H7 (cell line): Measurements from ENCODE around the gene CCDC112. TPM values are rescaled to one million over a fixed set of nuclear protein-coding genes. Genes with fewer than 3 reads are reported as not detected.

Experiments used
- DNase-seq: peaks from one replicate; pipeline ENCODE4 v3.0.0; 2012
- H3K27me3 ChIP-seq: 2 replicates; pipeline ENCODE4 v1.6.0; 2011; ENCODE audit warnings: mild to moderate bottlenecking, low read length; ENCODE audit not compliant: control insufficient read depth, insufficient read depth
- H3K36me3 ChIP-seq: replicated peaks from 2 replicates; pipeline ENCODE4 v1.5.1; 2011; ENCODE audit warnings: low read length; ENCODE audit not compliant: control insufficient read depth, insufficient read depth
- H3K4me3 ChIP-seq: 2 replicates; pipeline ENCODE4 v1.5.1; 2011; ENCODE audit warnings: low read depth, mild to moderate bottlenecking, control low read depth, low read length, moderate library complexity; ENCODE audit not compliant: insufficient read depth
- total RNA-seq: library from RNA; depleted of rRNA; stranded (reverse); fragments of >200 nt; shearing (Covaris generic); gene quantifications from 2 replicates; pipeline ENCODE4 v1.2.3, GENCODE V29; 2014

CCDC112 gene
- total RNA-seq, 1 experiment from 2014 or later, result 5.1 TPM

DNA sequence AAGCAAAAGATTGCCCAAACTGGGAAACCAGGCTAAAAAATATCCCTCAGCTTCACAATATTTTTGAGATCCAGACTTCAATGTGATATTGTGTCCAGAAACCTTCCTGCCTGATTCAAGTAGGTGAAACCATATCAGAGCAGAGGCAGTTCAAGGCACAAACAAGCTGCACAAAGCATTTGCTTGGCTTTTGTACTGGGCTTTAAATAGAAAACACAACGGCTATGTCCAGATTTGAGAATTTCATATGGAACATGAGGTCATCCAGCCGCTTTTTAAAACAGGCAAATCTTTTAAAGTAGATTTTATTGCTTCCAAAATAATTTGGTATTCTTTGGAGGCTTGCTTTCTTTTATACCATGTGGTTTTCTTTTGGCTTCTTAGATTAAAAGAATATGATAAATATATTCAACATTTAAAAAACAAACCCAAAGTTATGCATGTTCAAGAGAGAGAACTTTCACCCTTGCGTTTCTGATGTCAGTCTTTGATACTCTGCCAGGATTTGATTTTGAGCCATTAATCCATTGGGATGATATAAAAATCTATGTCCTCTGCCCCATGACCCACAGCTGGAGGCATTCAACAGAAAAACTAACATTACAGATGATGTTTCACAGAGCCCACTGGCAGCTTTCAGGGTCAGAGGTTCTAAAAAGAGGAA lies 29.0 kb upstream of the CCDC112 start:
- no peak for DNase-seq

DNA sequence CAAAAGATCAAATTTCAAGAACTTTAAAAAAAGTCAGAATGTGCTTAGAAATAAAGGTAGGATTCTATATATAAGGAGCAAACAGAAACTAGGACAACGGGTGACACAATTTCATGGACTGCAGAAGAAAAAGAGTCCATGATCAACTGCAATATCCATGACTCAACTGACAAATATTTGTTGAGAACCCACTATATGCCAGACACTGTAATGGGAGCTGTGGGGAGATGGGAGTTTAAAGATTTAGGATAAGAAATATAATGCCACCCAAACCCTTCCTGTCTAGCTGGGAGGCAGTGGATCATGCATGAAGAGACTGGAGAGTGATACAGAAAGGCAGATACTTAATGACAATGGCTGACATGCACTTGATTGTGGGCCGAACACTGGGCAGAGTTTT lies 27.6 kb upstream of the CCDC112 start:
- H3K27me3 ChIP-seq, result no peaks in the 10 kb centered on the region
- no peak for DNase-seq
- H3K36me3 ChIP-seq, result no peaks in the 10 kb centered on the region
- no peak overlapping the region for H3K4me3 ChIP-seq

More for the DNA sequence above, 29.0 kb upstream of the CCDC112 start:
- Histone ChIP-seq H3K4me3 (no peak overlapping the region), H3K36me3 (no peaks in the 10 kb centered on the region), H3K27me3 (no peaks in the 10 kb centered on the region)

DNA sequence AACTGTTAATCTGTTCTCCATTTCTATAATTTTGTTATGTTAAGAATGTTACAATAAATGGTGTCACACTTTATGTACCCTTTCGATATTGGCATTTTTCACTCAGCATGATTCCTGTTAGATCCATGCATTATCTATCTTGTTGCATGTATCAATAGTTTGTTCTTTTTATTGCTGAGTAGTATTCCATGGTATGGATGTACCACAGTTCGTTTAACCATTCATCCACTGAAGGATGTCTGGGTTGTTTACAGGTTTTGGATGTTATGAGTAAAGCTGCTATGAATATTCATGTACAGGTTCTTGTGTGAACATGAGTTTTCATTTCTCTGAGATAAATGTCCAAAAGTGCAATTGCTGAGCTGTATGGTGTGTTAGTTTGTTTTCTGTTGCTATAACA lies 26.3 kb upstream of the CCDC112 start:
- no peaks in the 10 kb centered on the region for H3K36me3 ChIP-seq

DNA sequence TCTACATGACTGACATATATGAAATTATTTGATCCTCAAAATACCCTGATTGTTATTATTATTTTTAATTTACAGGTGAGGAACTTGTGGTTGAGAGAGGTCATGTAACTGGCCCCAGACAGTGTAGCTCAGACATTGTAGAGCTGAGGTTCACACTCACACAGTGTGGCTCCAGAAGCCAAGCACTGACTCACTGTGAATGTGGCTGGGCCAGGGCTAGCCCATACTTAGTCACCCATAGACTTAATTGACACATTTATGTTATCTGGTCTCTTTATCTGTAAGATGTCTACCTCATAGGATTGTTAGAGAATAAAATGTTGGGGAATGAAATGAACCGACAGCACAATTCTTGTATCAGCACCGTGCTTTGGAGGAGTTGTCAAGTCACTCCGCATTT lies 24.9 kb upstream of the CCDC112 start:
- Histone ChIP-seq H3K27me3 (no peaks in the 10 kb centered on the region), H3K4me3 (no peak overlapping the region), H3K36me3 (no peaks in the 10 kb centered on the region)
- DNase-seq, result no peak

More for the DNA sequence above, 26.3 kb upstream of the CCDC112 start:
- DNase-seq, result no peak
- Histone ChIP-seq H3K4me3 (no peak overlapping the region), H3K27me3 (no peaks in the 10 kb centered on the region)

DNA sequence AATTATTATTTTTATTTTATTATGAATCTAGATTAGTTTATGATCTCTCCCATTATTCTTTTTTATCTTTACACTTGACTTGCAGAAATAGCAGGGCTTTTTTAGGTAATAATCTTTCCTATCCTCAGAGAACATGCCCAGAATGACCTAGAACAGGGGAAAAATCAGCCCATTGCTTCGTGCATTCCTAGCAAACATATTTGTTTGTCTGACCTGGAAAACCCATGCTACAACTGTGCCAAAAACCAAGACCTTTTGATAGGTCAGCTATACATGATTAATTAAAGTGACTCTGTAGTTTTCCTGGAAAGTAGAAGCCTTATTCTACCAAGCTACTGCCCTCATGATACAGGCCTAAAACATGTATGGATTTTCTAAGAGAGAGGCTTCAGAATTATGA lies 24.1 kb upstream of the CCDC112 start:
- H3K27me3 ChIP-seq, result no peaks in the 10 kb centered on the region
- DNase-seq, result no peak
- H3K4me3 ChIP-seq, result no peak overlapping the region
- H3K36me3 ChIP-seq, result no peaks in the 10 kb centered on the region

DNA sequence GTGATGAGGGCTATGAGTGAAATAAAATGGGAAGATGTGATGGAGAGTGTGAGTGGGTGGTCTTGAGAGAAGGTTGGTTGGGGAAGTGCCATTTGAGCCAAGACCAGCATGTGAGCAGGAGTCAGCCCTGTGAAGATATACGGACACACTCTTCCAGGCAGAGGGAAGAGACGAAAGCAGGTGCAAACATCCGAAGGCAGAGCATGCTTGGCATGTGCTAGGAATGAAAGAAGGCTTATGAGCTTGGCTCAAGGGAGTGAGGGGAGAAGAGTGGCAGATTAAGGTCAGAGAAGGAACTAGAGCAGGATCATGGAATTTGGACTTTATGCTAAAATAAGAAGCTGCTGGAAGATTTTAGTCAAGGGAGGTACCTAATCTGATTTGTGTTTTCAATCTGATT lies 23.6 kb upstream of the CCDC112 start:
- Histone ChIP-seq H3K36me3 (no peaks in the 10 kb centered on the region), H3K4me3 (no peak overlapping the region), H3K27me3 (no peaks in the 10 kb centered on the region)
- no peak for DNase-seq

DNA sequence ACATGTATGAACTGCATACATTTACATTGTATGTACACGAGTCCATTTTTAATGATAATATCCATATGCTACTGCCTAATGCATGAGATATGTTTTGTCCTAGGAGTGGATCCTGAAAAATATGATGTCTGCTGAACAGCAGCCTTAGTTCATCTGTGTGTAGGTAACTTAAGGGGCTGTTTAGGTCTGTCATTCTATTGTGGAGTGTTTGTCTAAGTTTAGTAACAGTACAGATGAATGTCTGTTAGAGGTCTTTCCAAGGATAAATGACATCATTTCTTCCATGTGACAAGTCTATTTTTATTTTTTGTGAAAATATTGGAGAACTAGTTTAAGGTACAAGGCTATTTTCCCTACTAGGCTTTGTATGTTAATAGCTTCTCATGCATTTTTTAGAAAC lies 22.6 kb upstream of the CCDC112 start:
- Histone ChIP-seq H3K27me3 (no peaks in the 10 kb centered on the region), H3K4me3 (no peak overlapping the region), H3K36me3 (no peaks in the 10 kb centered on the region)
- no peak for DNase-seq

DNA sequence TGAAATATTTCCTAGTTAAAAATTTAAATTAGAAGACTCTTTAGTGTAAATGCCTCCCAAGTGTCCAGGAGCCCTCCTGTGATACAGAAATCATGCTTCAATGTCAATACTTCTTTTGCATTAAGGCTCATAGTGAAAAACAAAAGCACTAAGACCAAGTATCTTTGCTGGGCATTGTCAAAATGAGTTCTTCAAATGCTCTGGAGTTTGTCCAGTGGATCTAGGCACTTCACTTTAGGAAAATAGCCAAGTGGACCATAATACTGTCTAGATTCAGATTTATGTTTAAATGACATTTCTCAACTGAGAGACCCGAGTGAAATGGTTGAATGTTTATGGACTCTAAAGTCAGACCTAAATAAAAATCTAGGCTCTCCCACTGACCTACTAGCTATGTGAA lies 21.3 kb upstream of the CCDC112 start:
- no peaks in the 10 kb centered on the region for H3K36me3 ChIP-seq
- H3K27me3 ChIP-seq, result no peaks in the 10 kb centered on the region
- no peak overlapping the region for H3K4me3 ChIP-seq
- no peak for DNase-seq

DNA sequence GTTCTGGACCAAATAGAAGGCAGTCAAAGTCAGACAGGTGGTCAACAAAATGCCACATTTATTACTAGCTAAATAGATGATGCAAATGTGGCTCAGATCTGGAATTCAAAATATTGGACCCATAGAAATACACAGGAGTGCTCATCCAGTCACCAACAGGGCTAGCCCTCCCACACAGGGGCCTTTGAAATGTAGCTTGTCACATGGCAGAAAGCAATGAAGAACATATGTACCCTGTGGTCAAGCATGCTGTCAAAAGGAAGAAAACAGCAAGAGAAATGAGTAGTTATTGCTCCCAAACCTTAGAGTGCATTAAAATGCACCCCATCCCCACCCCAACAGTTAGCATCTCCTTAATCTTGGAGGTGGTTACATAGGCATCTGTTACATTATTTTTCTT lies 20.9 kb upstream of the CCDC112 start:
- H3K4me3 ChIP-seq, result no peak overlapping the region
- no peaks in the 10 kb centered on the region for H3K27me3 ChIP-seq
- no peaks in the 10 kb centered on the region for H3K36me3 ChIP-seq
- DNase-seq, result no peak

DNA sequence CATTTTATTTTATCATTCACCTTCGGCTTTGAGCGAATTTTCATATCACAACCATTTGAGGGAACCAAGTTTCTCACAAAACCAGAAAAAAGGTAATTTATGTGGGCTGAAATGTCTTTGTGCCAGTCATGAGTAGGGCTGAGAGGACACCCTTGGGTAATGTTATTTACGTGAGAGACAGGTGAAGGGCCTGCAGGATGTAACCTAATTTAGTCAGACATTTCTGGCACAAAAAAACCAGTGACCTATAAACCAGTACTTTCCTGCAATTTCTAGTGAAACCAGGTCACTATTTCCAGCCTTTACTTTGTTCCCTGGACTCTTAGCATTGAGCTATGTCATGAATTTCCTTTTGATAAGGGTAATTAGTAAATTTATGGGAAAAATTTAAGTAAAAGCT lies 17.2 kb upstream of the CCDC112 start:
- DNase-seq, result no peak
- H3K36me3 ChIP-seq, result no peaks in the 10 kb centered on the region
- no peaks in the 10 kb centered on the region for H3K27me3 ChIP-seq
- H3K4me3 ChIP-seq, result no peak overlapping the region

DNA sequence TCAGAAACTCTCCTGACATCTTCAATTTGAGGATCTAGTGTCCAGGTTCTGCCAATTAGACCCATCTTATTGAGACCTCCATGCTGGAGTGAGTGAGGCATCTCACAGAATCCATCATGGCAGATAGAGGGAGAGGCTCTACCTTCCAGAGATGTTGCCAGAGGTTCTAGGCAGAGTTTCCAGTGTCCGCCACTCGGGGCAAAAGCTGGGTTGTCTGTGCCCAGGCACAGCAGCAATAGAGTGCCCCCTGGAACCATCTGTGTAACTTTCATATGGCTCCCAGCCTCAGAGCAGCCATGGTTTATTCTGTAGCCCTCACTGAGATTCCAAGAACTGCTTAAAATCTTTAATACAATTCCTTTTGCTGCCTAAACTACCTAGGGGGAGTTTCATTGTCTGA lies 16.6 kb upstream of the CCDC112 start:
- Histone ChIP-seq H3K4me3 (no peak overlapping the region), H3K27me3 (no peaks in the 10 kb centered on the region), H3K36me3 (no peaks in the 10 kb centered on the region)
- no peak for DNase-seq

DNA sequence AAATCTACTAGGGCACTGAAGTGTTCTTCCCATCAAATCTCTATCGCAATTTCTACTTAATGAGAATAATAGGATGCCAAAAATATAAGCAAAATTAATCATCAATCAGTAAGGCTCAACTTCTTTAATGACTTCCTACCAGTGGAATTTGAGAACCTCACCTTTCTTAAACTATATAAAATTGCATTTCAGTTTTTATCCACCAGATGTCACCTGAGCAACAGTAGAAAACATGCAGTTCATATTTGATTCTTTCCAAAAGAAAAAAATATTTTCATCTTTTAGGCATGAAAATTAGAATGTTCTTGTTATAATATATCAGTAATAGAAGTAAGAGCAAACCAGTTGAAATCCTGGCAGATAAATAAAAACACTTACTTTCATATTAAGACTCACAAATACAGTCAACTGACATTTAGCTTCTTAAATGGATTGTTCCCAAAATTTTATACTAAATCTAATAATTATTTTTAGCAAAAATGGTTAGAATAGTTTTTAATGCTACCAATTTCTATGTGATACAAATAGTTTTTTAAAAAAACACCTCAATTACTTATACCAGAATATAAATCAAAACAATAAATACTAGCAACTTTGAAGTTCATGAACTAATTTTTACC lies 13.4 kb upstream of the CCDC112 start:
- Histone ChIP-seq H3K27me3 (no peaks in the 10 kb centered on the region), H3K4me3 (no peak overlapping the region), H3K36me3 (no peaks in the 10 kb centered on the region)
- DNase-seq, result no peak

DNA sequence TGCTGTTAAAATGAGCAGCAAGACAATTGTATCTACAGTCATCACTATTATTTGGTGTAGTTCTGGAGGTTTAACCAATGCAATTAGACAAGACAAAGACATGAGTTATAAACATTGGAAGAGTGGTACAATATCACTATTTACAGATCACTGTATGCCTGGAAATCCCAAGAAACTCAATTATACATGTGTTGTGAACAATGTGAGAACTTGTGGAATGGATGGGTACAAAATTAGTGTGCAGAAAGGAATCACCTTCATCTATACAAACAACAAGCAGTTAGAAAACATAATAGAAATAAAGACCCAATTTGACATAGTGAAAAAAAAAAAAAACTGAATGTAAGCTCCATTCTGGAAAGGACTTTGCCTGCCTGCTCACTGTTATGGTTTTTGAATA lies 12.4 kb upstream of the CCDC112 start:
- no peak overlapping the region for H3K4me3 ChIP-seq

DNA sequence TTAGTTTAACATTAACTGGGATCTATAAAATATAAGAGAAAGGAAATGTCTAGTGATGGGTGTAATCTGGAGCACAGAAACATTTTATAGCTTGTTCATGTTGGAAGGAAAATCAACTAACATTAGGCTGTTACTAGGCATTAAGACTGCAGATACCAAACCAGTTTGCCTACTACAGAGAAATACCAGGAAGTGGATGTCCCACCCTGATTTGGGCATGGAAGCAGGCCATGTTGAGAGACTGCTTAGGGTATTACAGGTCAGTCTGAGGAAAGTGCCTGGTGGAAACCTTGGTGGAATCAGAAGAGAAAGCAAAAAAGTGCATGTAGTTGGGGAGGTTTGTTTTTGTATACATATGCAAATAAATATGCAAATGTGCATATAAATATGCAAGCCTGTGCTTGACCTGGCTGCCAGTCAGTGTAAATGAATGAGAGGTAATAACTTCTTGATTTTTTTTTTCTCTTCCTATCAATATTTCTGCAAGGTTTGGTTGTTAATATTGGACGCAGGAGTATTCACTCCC lies 9.6 kb upstream of the CCDC112 start:
- Histone ChIP-seq H3K36me3 (no peaks in the 10 kb centered on the region), H3K27me3 (no peaks in the 10 kb centered on the region), H3K4me3 (no peak overlapping the region)
- no peak for DNase-seq

More for the DNA sequence above, 12.4 kb upstream of the CCDC112 start:
- Histone ChIP-seq H3K27me3 (no peaks in the 10 kb centered on the region), H3K36me3 (no peaks in the 10 kb centered on the region)
- DNase-seq, result no peak

DNA sequence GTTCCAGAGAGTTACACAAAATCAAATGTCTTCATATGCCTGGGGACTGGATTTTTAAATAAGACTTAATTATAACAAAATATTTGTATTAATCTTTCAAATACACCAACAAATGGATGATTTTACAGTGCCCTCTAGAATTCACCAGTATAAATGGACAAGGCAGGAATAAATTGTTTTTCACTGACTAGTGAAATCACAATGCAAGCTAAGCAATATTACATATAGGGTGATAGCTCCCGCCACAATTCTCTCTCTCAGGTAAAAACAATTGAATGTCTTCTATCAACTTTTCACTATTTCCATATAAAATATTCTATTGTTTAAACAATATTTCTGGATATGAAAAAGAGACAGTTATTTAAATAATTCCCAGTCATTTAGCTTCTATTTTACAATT lies 8.0 kb upstream of the CCDC112 start:
- Histone ChIP-seq H3K27me3 (no peaks in the 10 kb centered on the region), H3K36me3 (no peaks in the 10 kb centered on the region), H3K4me3 (no peak overlapping the region)
- no peak for DNase-seq
